Neuron (in vitro differentiated cells): Measurements from ENCODE around the gene ARTN.

Experiments
- H2AFZ ChIP-seq: one replicate; pipeline ENCODE4 v1.6.1; 2013; ENCODE audit warnings: low read depth, mild to moderate bottlenecking, inconsistent platforms, low read length, moderate library complexity
- H3K27me3 ChIP-seq: one replicate; pipeline ENCODE4 v1.6.1; 2013; ENCODE audit warnings: low read length; ENCODE audit not compliant: insufficient read depth
- H3K36me3 ChIP-seq: one replicate; pipeline ENCODE4 v1.6.1; 2013; ENCODE audit warnings: low read length; ENCODE audit not compliant: insufficient read depth
- H3K4me1 ChIP-seq: one replicate; pipeline ENCODE4 v1.6.1; 2013; ENCODE audit warnings: low read length; ENCODE audit not compliant: insufficient read depth
- H3K4me3 ChIP-seq: 2 replicates; pipeline ENCODE4 v1.5.1; 2013; ENCODE audit warnings: mild to moderate bottlenecking, low read length, moderate library complexity
- H3K9me3 ChIP-seq: one replicate; pipeline ENCODE4 v1.6.1; 2013; ENCODE audit warnings: low read length

The ARTN gene

GRCh38 chr1:43910343-43910742 is 23.3 kb upstream of the ARTN start:
- Histone ChIP-seq H2AFZ (no peak overlapping the region), H3K9me3 (no peaks in the 10 kb centered on the region), H3K27me3 (no peaks in the 10 kb centered on the region), H3K36me3 (no peaks in the 10 kb centered on the region), H3K4me1 (no peaks in the 10 kb centered on the region), H3K4me3 (no peak overlapping the region)

GRCh38 chr1:43912607-43913006 is 21.0 kb upstream of the ARTN start:
- Histone ChIP-seq H3K4me1 (no peaks in the 10 kb centered on the region), H3K27me3 (no peaks in the 10 kb centered on the region), H3K36me3 (no peaks in the 10 kb centered on the region), H2AFZ (no peak overlapping the region), H3K9me3 (no peaks in the 10 kb centered on the region), H3K4me3 (no peak overlapping the region)

- H3K4me1 ChIP-seq, result no peaks in the 10 kb centered on the region
- no peaks in the 10 kb centered on the region for H3K9me3 ChIP-seq
- H2AFZ ChIP-seq, result no peak overlapping the region
- no peak overlapping the region for H3K4me3 ChIP-seq
- H3K36me3 ChIP-seq, result no peaks in the 10 kb centered on the region
- H3K27me3 ChIP-seq, result no peaks in the 10 kb centered on the region
Observed at GRCh38 chr1:43913051-43913501, 20.5 kb upstream of the ARTN start.

GRCh38 chr1:43913666-43914360 is 19.8 kb upstream of the ARTN start:
- H3K36me3 ChIP-seq, result no peaks in the 10 kb centered on the region
- H3K27me3 ChIP-seq, result no peaks in the 10 kb centered on the region
- no peaks in the 10 kb centered on the region for H3K4me1 ChIP-seq
- H3K4me3 ChIP-seq, result no peak overlapping the region
- no peaks in the 10 kb centered on the region for H3K9me3 ChIP-seq
- no peak overlapping the region for H2AFZ ChIP-seq

DNA sequence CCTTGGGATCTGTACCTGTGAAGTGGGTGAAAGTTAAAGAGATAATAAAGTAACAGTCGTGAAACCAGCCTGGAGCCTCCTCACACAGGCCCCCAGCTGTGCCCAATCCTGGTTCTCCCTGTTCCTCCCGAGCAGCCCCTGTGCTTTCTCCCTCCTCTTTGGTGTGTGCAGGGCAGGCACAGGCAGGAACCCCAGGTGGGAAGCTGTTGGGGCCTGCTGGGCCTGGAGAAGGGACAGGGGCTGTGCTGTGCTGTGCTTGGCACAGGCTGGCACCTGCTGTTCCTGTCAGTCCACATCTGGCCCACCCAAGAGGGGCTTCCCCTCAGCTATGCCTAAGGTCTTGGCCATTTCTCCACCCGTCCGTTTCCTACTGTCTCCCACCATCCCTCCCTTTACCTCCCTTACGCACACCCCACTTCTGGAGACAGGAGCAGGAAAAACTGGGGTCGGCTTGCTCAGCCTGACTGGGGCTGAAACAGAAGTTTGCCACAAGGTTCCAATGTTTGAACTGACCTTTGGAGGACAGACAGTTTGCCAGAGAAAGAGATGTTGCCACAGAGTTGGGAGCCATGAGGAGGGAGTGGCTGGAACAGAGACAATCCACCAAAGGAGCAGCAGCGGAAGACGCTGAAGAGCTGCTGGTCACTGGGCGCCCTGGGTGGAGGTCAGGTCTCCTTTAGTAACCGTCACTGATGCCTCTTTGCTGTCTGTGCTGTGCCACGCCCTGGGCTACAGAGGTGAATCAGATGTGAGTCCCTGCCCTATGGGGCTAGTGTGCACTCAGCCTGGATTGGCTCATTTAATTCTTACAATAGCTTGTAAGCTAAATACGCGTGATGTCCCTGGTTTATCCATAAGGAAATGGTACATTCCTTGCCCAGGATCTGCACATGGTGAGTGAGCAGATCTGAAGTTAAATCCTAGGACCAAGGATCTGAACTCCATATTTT is 18.8 kb upstream of the ARTN start:
- H3K9me3 ChIP-seq, result no peaks in the 10 kb centered on the region
- no peak overlapping the region for H3K4me3 ChIP-seq
- H3K27me3 ChIP-seq, result no peaks in the 10 kb centered on the region
- H2AFZ ChIP-seq, result no peak overlapping the region
- no peaks in the 10 kb centered on the region for H3K4me1 ChIP-seq
- H3K36me3 ChIP-seq, result no peaks in the 10 kb centered on the region

DNA sequence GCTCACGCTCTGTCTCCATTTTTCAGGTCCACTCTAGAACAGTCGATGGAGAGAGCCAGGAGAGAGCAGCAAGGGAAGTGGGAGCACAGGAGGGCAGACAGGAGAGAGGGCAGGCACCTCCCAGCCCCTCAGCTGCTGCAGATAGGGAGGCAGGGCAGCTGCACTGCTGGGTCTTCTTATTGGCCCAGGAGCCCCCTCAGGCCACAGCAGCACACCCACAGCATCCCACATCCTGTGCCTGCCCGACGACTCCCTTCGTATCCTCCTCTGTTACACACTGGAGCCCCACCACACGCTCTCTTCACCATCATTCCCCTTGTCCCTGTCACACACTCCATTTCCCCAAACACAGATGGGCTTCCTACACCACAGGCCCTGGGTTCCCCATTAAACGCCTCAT is 13.7 kb upstream of the ARTN start:
- no peak overlapping the region for H2AFZ ChIP-seq
- no peaks in the 10 kb centered on the region for H3K9me3 ChIP-seq
- H3K36me3 ChIP-seq, result peaks cover 6% of the 10 kb centered on the region
- no peaks in the 10 kb centered on the region for H3K27me3 ChIP-seq
- no peaks in the 10 kb centered on the region for H3K4me1 ChIP-seq
- no peak overlapping the region for H3K4me3 ChIP-seq

DNA sequence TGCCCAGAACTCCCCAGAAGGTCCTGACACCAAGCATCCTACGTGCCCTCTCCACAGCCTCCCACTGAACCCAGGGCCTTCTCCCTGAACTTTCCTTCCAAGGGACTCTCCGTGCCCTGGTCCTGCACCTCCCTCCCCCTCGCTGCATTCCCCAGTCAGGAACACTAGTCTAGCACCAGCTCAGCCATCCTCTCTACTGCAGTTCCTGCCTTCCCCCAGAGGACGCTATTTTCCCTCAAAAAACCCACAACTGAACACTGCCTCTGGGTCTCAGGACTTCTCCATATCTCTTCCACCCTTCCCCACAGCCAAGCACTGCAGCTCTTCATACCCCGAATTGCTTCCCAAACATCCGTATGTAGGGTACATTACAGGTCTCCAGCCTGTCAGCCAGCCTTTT is 12.6 kb upstream of the ARTN start:
- H3K4me3 ChIP-seq, result no peak overlapping the region
- peaks cover 12% of the 10 kb centered on the region for H3K36me3 ChIP-seq

DNA sequence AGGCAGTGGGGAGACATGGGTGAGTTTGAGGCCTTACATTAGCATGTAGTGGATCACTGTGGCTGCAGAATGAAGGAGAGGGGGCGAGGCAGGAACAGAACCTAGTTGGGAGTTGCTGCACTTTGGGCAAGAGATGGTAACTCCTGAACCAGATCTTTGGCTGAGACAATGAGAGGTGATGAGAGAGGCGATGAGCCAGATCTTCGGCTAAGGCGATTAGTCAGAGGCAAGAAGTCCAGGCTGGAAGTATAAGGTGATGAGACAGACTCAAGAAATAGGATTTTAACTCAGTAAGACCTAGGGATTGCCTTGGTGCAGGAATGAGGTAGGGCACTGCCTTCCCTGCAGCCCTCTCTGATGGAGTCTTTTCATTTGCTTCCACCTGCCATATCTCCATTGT is 9.1 kb upstream of the ARTN start:
- H3K9me3 ChIP-seq, result no peaks in the 10 kb centered on the region
- H3K36me3 ChIP-seq, result peaks cover 12% of the 10 kb centered on the region
- no peaks in the 10 kb centered on the region for H3K4me1 ChIP-seq
- H3K4me3 ChIP-seq, result no peak overlapping the region
- H3K27me3 ChIP-seq, result no peaks in the 10 kb centered on the region
- H2AFZ ChIP-seq, result no peak overlapping the region

More for the DNA sequence above, 12.6 kb upstream of the ARTN start:
- no peak overlapping the region for H2AFZ ChIP-seq
- no peaks in the 10 kb centered on the region for H3K4me1 ChIP-seq
- H3K27me3 ChIP-seq, result no peaks in the 10 kb centered on the region
- H3K9me3 ChIP-seq, result no peaks in the 10 kb centered on the region

DNA sequence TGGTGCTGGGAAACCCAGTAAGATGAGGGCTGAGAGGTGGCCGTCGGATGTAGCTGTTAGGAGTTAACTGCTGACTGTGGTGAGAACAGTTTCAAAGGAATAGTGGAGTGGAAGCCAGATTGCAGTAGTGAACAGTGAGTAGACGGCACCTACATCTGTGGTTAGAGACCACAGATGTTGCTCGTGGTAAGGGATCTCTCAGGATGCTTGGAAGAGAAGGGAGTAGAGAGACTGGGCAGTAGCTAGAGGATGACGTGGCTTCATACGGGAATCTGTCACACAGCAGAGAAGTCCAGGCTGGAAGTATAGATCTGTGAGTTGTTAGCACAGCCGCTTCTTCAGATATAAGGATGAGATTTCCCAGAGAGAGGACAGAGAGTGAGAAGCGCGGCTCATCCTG is 7.8 kb upstream of the ARTN start:
- Histone ChIP-seq H3K36me3 (peaks cover 12% of the 10 kb centered on the region), H3K4me1 (no peaks in the 10 kb centered on the region), H3K4me3 (no peak overlapping the region), H3K9me3 (no peaks in the 10 kb centered on the region), H2AFZ (no peak overlapping the region), H3K27me3 (no peaks in the 10 kb centered on the region)

GRCh38 chr1:43930168-43930948 is 3.2 kb upstream of the ARTN start:
- no peaks in the 10 kb centered on the region for H3K4me1 ChIP-seq
- no peaks in the 10 kb centered on the region for H3K27me3 ChIP-seq
- no peaks in the 10 kb centered on the region for H3K9me3 ChIP-seq
- H3K36me3 ChIP-seq, result peaks cover 6% of the 10 kb centered on the region
- no peak overlapping the region for H2AFZ ChIP-seq
- no peak overlapping the region for H3K4me3 ChIP-seq

DNA sequence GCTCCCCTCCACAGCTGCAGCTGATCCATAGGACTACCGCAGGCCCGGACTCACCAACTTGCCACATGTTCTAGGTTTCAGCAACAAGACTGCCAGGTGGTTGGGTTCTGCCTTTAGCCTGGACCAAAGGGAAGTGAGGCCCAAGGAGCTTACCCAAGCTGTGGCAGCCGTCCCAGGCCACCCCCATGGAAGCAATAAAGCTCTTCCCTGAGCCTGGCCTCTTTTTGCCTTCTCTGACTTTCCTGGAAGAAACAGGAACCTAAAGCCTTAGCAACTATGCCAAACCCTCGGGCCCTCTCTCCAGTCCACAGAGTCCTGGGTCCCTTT is 2.7 kb upstream of the ARTN start:
- Histone ChIP-seq H3K4me3 (no peak overlapping the region), H3K36me3 (peaks cover under 1% of the 10 kb centered on the region), H3K27me3 (no peaks in the 10 kb centered on the region), H3K4me1 (no peaks in the 10 kb centered on the region), H2AFZ (no peak overlapping the region), H3K9me3 (no peaks in the 10 kb centered on the region)

- no peaks in the 10 kb centered on the region for H3K36me3 ChIP-seq
Observed at GRCh38 chr1:43931711-43932660, 1.6 kb upstream of the ARTN start.

More at GRCh38 chr1:43931711-43932660, 1.6 kb upstream of the ARTN start:
- Histone ChIP-seq H3K4me1 (peaks cover 2% of the 10 kb centered on the region), H3K27me3 (no peaks in the 10 kb centered on the region), H3K4me3 (no peak overlapping the region), H2AFZ (no peak overlapping the region), H3K9me3 (no peaks in the 10 kb centered on the region)
